ENCODE measurements around the gene PATE3. TPM values are rescaled to one million over a fixed set of nuclear protein-coding genes. Genes with fewer than 3 reads are reported as not detected.

PATE3 gene
- total RNA-seq, 1 donor from 2014 or later, result not detected

GRCh38 chr11:125772834-125773505 is 15.0 kb upstream of the PATE3 start:
- Mint-ChIP-seq H3K27me3 (ENCODE audit: low read depth) (peaks cover 42% of the 10 kb centered on the region), H3K27ac (no peak overlapping the region), H3K4me3 (no peak overlapping the region), H3K36me3 (no peaks in the 10 kb centered on the region), H3K9me3 (no peaks in the 10 kb centered on the region), H3K4me1 (peaks cover 4% of the 10 kb centered on the region)
- no peak for TF ChIP-seq CTCF (IDR thresholded peaks at IDR 0.05; ENCODE audit: unreplicated experiment)
- no peak for DNase-seq (ENCODE audit: low spot score in 2 of 2, unreplicated experiment in 2 of 2)

GRCh38 chr11:125773516-125773915 is 14.4 kb upstream of the PATE3 start:
- H3K36me3 Mint-ChIP-seq, result no peaks in the 10 kb centered on the region
- H3K27ac Mint-ChIP-seq, result no peak overlapping the region
- TF ChIP-seq CTCF (IDR thresholded peaks at IDR 0.05; ENCODE audit: unreplicated experiment), result no peak
- H3K27me3 Mint-ChIP-seq (ENCODE audit: low read depth), result peaks cover 37% of the 10 kb centered on the region
- peaks cover 4% of the 10 kb centered on the region for H3K4me1 Mint-ChIP-seq
- no peaks in the 10 kb centered on the region for H3K9me3 Mint-ChIP-seq
- DNase-seq (ENCODE audit: low spot score in 2 of 2, unreplicated experiment in 2 of 2), result no peak
- H3K4me3 Mint-ChIP-seq, result no peak overlapping the region

GRCh38 chr11:125777309-125777708 is 10.6 kb upstream of the PATE3 start:
- H3K36me3 Mint-ChIP-seq, result no peaks in the 10 kb centered on the region
- H3K27ac Mint-ChIP-seq, result no peak overlapping the region
- peaks cover 4% of the 10 kb centered on the region for H3K4me1 Mint-ChIP-seq
- peaks cover 25% of the 10 kb centered on the region for H3K27me3 Mint-ChIP-seq (ENCODE audit: low read depth)
- no peak for DNase-seq (ENCODE audit: low spot score in 2 of 2, unreplicated experiment in 2 of 2)
- no peak overlapping the region for H3K4me3 Mint-ChIP-seq
- H3K9me3 Mint-ChIP-seq, result peaks cover 4% of the 10 kb centered on the region
- TF ChIP-seq CTCF (IDR thresholded peaks at IDR 0.05; ENCODE audit: unreplicated experiment), result no peak

- no peak within 1 kb of the TSS for H3K4me3 Mint-ChIP-seq
- H3K36me3 Mint-ChIP-seq, result no peaks in the 10 kb centered on the region
- H3K27me3 Mint-ChIP-seq (ENCODE audit: low read depth), result peaks cover 25% of the 10 kb centered on the region
- peaks cover 4% of the 10 kb centered on the region for H3K9me3 Mint-ChIP-seq
- DNase-seq (ENCODE audit: low spot score in 2 of 2, unreplicated experiment in 2 of 2), result no peak
- H3K4me1 Mint-ChIP-seq, result peaks cover 4% of the 10 kb centered on the region
- H3K27ac Mint-ChIP-seq, result no peak within 1 kb of the TSS
- no peak for TF ChIP-seq CTCF (IDR thresholded peaks at IDR 0.05; ENCODE audit: unreplicated experiment)
Measured at GRCh38 chr11:125778728-125779127, 9.2 kb upstream of the PATE3 start, which contains the start of gene PATE2. PATE2 (minus strand) TSS chr11:125778828; CDS start chr11:125778773, 55 bp downstream.

GRCh38 chr11:125784678-125785077 is 3.2 kb upstream of the PATE3 start:
- Mint-ChIP-seq H3K9me3 (peaks cover 4% of the 10 kb centered on the region), H3K36me3 (no peaks in the 10 kb centered on the region), H3K4me3 (no peak overlapping the region), H3K27me3 (ENCODE audit: low read depth) (peaks cover 31% of the 10 kb centered on the region), H3K4me1 (no peaks in the 10 kb centered on the region), H3K27ac (no peak overlapping the region)
- no peak for DNase-seq (ENCODE audit: low spot score in 2 of 2, unreplicated experiment in 2 of 2)
- no peak for TF ChIP-seq CTCF (IDR thresholded peaks at IDR 0.05; ENCODE audit: unreplicated experiment)

All from mesothelial cell of epicardium (in vitro differentiated cells).